ENCODE data around the gene CADPS2.

GRCh38 chr7:122629412-122629953 is 256.8 kb downstream of the CADPS2 start:
- TF ChIP-seq POLR2A (IDR thresholded peaks at IDR 0.05) (no peak), CTCF (IDR thresholded peaks at IDR 0.05) (no peak)
